Esophagus squamous epithelium (tissue), 5 donors: ENCODE measurements around the gene AHRR. TPM values are rescaled to one million over a fixed set of nuclear protein-coding genes. Genes with fewer than 3 reads are reported as not detected.
A peak's percentile ranks its signal among the peaks of the same experiment; 100 is the strongest.

ENCODE experiments used
- DNase-seq: peaks from one replicate; lab custom pipeline; 2025; lab: John Stamatoyannopoulos, UW
- H3K27ac ChIP-seq, 4 donors: fragments of 200-600 bp; sonication (generic); one replicate each; pipeline ENCODE4 v1.5.1; 2016 to 2019; ENCODE audit warnings: mild to moderate bottlenecking in 1 of 4
- H3K27me3 ChIP-seq, 4 donors: fragments of 200-600 bp; sonication (generic); 1 replicate in 3 of 4; 2 replicates in 1 of 4; pipeline versions ENCODE4 v1.5.1 to v1.6.0; 2017 to 2021; ENCODE audit warnings: antibody characterized with exemption in 1 of 4
- H3K36me3 ChIP-seq, 3 donors: fragments of 200-600 bp; sonication (generic); one replicate each; pipeline ENCODE4 v1.5.1; 2016 to 2019
- H3K4me1 ChIP-seq, 3 donors: fragments of 200-600 bp; sonication (generic); one replicate each; pipeline ENCODE4 v1.5.1; 2017 to 2019
- H3K4me3 ChIP-seq, 4 donors: fragments of 200-600 bp; sonication (generic); 1 replicate in 3 of 4; 2 replicates in 1 of 4; pipeline ENCODE4 v1.5.1; 2016 to 2019; ENCODE audit warnings: mild to moderate bottlenecking in 2 of 4, moderate library complexity in 1 of 4
- H3K9me3 ChIP-seq, 3 donors: fragments of 200-600 bp; sonication (generic); one replicate each; pipeline ENCODE4 v1.5.1; 2016 to 2019
- POLR2A ChIP-seq, 4 donors: fragments of 450-650 bp; IDR thresholded peaks; one replicate each; pipeline ENCODE4 v1.6.1; 2017; ENCODE audit warnings: antibody characterized with exemption in 4 of 4, mild to moderate bottlenecking in 4 of 4, moderate library complexity in 3 of 4
- WGBS, 2 donors: methylation state at CpG; one replicate each; pipeline ENCODE4 v1.1.5; 2018; 5-methylcytosine and 5-hydroxymethylcytosine counted together
- intact Hi-C: fragments of 100-400 bp; cut with DNase I; formaldehyde crosslinking; loops from one replicate; pipeline ENCODE4 v1.15.0; 2022
- total RNA-seq, 4 donors: library from RNA; depleted of rRNA; stranded (reverse); fragments of >200 nt; gene quantifications; one replicate each; pipeline ENCODE4 v1.1.0, GENCODE V29; 2016
- TF ChIP-seq, protein P1 (sequence below), 6 experiments: fragments of 450-650 bp in 4 of 6; fragments of 200-600 bp in 2 of 6; sonication (generic) in 2 of 6; IDR thresholded peaks; one replicate each; pipeline ENCODE4 v1.5.1; 2016 to 2019; ENCODE audit warnings: antibody characterized with exemption in 6 of 6, mild to moderate bottlenecking in 4 of 6, moderate library complexity in 4 of 6
- donor health status: DM: yes; HTN: yes; CAD: no.

Gene AHRR
- total RNA-seq, 4 donors from 2014 or later, result 0.66 to 1.5 (median 1.1) TPM

DNA sequence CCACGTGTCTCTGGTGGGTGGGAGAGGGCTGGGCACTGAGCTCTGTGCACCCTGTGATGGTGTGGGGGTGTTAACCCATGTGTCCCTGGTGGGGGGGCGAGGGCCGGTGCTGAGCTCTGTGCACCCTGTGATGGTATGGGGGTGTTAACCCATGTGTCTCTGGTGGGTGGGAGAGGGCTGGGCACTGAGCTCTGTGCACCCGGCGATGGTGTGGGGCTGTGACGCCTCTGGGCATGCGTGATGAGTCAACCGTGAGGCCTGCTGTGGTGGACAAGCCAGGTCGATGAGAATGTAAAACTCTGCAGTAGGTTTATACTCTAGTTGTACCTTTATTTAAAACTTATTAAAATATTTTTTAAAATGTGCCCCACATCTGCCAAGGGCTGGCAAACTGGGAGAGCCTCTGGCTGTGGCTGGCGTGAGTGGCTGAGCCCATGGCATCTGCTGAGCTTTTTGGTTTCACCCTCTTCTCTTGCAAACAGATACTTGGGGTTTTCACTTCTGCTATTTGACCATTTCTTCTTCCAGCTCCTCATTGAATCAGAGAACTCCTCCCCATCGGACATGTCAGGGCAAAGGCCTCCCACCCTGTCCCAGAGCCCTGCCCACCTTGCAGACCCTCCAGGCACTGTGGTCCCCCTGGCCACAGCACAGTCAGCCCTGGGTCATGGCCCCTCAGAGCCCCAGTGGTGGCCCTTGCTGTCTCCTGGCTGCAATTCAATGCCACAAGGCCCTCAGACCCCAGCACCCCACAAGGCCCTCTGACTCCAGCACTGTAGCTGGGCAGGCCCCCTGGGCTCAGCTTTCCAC, 103.0 kb downstream of the AHRR start:
- WGBS, 2 donors, result 47 to 70% methylated on average over 6 to 8 of the region's 11 CpGs

DNA sequence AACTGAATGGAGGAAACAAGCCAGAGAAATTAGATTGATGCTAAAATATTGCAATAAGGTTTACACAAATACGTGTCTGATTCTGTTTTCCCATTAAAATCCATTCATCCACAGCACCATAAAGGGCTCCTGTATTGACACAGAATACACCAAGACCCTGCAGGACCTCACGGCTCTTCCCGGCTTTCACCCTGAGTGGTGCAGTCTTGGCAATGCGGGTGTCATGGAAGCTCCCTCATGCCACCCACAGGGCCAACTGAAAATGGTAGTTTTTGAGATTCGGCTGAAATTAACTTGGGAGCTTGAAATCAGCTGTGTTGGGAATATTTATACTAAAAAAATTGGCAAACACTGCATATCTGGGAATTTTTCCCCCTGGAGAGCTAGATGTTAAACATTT, 104.2 kb downstream of the AHRR start:
- DNase-seq, result no peak
- Histone ChIP-seq H3K27me3 (peaks cover 0 to 8% (median 0%) of the 10 kb centered on the region in 4 donors), H3K9me3 (no peaks in the 10 kb centered on the region), H3K36me3 (no peaks in the 10 kb centered on the region), H3K4me1 (peaks cover 0 to 15% (median 3%) of the 10 kb centered on the region in 3 donors), H3K27ac (no peak overlapping the region), H3K4me3 (no peak overlapping the region)
- intact Hi-C loops, result no loop called here
- 47 to 54% methylated on average over 5 of the region's 5 CpGs for WGBS, 2 donors
- TF ChIP-seq, protein P1, sequence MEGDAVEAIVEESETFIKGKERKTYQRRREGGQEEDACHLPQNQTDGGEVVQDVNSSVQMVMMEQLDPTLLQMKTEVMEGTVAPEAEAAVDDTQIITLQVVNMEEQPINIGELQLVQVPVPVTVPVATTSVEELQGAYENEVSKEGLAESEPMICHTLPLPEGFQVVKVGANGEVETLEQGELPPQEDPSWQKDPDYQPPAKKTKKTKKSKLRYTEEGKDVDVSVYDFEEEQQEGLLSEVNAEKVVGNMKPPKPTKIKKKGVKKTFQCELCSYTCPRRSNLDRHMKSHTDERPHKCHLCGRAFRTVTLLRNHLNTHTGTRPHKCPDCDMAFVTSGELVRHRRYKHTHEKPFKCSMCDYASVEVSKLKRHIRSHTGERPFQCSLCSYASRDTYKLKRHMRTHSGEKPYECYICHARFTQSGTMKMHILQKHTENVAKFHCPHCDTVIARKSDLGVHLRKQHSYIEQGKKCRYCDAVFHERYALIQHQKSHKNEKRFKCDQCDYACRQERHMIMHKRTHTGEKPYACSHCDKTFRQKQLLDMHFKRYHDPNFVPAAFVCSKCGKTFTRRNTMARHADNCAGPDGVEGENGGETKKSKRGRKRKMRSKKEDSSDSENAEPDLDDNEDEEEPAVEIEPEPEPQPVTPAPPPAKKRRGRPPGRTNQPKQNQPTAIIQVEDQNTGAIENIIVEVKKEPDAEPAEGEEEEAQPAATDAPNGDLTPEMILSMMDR (IDR thresholded peaks at IDR 0.05), result peak in 1 of 6 experiments; percentile 8
- no peak for TF ChIP-seq POLR2A (IDR thresholded peaks at IDR 0.05)

More for the DNA sequence above, 103.0 kb downstream of the AHRR start:
- intact Hi-C loops, result no loop called here
- no peak for TF ChIP-seq POLR2A (IDR thresholded peaks at IDR 0.05)
- TF ChIP-seq, protein P1 (IDR thresholded peaks at IDR 0.05), result no peak
- Histone ChIP-seq H3K27me3 (peaks cover 0 to 8% (median 0%) of the 10 kb centered on the region in 4 donors), H3K4me1 (peaks cover 0 to 3% (median 0%) of the 10 kb centered on the region in 3 donors), H3K36me3 (no peaks in the 10 kb centered on the region), H3K4me3 (no peak overlapping the region), H3K9me3 (no peaks in the 10 kb centered on the region), H3K27ac (no peak overlapping the region)
- DNase-seq, result no peak

DNA sequence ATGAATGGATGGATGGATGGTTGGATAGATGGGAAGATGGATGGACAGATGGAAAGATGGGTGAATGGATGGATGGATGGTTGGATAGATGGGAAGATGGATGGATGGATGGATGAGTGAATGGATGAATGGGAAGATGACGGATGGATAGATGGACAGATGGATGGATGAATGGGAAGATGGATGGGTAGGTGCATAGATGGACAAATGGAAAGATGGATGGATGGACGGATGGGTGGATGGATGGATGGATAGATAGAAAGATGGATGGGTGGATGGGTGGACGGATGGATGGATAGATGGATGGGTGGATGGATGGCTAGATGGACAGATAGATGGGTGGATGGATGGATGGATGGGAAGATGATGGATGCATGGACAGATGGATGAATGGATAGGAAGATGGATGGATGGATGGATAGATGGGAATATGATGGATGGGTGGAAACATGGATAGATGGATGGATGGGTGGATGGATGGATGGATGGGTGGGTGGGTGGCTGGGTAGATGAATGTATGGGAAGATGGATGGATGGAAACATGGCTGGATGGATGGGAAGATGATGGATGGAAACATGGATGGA, 105.0 kb downstream of the AHRR start:
- H3K4me1 ChIP-seq, result peaks cover 0 to 18% (median 3%) of the 10 kb centered on the region in 3 donors
- no peaks in the 10 kb centered on the region for H3K9me3 ChIP-seq
- TF ChIP-seq, protein P1 (IDR thresholded peaks at IDR 0.05), result no peak
- no peak for TF ChIP-seq POLR2A (IDR thresholded peaks at IDR 0.05)
- H3K36me3 ChIP-seq, result no peaks in the 10 kb centered on the region
- H3K27ac ChIP-seq, result no peak overlapping the region
- no peak overlapping the region for H3K4me3 ChIP-seq
- no peak for DNase-seq
- intact Hi-C loops, result no loop called here
- H3K27me3 ChIP-seq, result peaks cover 0 to 15% (median 0%) of the 10 kb centered on the region in 4 donors
- WGBS, 2 donors, result 61 to 83% methylated on average over 3 of the region's 3 CpGs

DNA sequence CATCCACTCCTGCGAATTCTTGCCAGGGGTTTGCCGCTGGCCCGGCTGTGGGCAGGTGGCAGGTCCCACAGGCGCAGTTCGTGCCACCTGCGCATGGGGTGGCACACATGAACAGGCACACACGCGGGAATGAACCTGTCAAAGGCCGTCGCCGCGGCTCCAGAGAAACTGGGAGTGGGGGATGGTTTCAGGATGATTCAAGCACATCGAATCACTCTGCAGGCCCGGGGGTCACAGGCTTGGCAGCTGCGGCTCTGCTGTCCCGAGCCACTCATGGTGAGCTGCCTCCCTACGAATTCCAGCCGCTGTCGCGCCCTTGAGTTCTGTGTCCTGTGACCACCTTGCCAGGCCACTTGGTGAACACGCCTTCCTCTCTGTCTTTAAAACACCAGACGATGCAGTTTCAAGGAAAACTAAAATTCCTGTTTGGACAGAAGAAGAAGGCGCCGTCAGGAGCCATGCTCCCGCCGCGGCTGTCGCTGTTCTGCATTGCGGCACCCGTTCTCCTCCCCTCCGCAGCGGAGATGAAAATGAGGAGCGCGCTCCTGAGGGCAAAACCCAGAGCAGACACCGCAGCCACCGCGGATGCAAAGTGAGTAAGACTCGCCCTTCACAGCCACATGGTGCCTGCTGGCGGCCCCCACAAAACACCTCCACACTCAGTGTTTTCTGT, 106.0 kb downstream of the AHRR start:
- H3K4me3 ChIP-seq, result no peak overlapping the region
- H3K27me3 ChIP-seq, result peaks cover 0 to 15% (median 0%) of the 10 kb centered on the region in 4 donors
- H3K4me1 ChIP-seq, result peaks cover 0 to 18% (median 3%) of the 10 kb centered on the region in 3 donors
- intact Hi-C loops, result no loop called here
- TF ChIP-seq POLR2A (IDR thresholded peaks at IDR 0.05), result no peak
- TF ChIP-seq, protein P1 (IDR thresholded peaks at IDR 0.05), result no peak
- DNase-seq, result no peak
- no peaks in the 10 kb centered on the region for H3K36me3 ChIP-seq
- no peaks in the 10 kb centered on the region for H3K9me3 ChIP-seq
- H3K27ac ChIP-seq, result no peak overlapping the region
- 86 to 95% methylated on average over 25 to 29 of the region's 39 CpGs for WGBS, 2 donors
